NCI-H1930 (cell line): ENCODE measurements around the gene APOLD1.
A peak's percentile ranks its signal among the peaks of the same experiment; 100 is the strongest.
"Not testable (repeated sequence)": the region's sequence is repeated elsewhere in the genome, so short reads cannot be mapped to it uniquely, and the experiment has no call there.

ENCODE experiments used
- DNase-seq, 2 experiments: peaks; one replicate each; lab custom pipeline; 2025; lab: John Stamatoyannopoulos, UW

The APOLD1 gene, protein sequence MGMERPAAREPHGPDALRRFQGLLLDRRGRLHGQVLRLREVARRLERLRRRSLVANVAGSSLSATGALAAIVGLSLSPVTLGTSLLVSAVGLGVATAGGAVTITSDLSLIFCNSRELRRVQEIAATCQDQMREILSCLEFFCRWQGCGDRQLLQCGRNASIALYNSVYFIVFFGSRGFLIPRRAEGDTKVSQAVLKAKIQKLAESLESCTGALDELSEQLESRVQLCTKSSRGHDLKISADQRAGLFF

DNA sequence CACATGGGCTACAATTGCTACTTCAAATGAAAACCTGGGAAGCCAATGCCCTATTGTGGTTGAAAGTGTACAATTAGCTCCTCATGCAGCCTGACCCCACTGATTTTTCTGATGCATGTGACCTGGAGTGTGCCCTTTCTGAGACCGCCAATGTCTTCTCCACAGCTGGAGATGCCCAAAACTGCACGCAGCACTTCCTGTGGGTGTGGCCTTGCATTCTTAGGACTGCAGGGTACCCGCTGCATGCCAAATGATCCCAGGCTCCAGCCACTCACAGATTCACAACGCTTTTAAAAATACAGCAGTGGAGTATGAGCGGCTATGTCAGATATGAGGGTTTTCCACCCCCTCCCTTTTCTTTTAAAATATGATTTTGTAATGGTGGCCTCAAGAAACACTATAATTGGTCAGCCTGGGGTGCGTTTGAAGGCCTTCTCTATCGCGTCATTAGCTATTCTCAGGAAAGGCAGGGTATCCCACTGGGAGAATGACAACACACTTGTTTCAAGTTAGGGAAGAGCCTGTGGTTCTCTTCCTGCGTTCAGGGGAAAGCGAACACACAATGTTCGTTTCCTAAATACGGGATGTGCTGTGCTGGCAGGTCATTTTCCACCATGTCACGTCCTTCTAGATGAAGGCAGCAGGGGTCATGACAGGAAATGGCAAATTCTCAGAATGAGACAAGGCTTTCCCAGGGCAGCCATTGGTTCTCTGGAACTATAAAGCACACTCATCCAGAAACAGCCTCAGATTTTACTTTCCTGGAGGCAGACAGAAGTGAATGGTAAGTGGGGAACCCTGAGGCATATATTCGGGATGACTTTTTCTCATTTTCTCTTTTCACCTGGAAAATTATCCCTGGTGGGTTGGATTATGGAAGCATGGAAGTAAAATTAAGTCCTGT, at the start of gene APOLD1:
Gene APOLD1, plus strand, starts transcription at position 749 of the 904 bp plus-strand sequence. Its CDS starts 33 bp downstream, at position 782.
- DNase-seq: no peak

DNA sequence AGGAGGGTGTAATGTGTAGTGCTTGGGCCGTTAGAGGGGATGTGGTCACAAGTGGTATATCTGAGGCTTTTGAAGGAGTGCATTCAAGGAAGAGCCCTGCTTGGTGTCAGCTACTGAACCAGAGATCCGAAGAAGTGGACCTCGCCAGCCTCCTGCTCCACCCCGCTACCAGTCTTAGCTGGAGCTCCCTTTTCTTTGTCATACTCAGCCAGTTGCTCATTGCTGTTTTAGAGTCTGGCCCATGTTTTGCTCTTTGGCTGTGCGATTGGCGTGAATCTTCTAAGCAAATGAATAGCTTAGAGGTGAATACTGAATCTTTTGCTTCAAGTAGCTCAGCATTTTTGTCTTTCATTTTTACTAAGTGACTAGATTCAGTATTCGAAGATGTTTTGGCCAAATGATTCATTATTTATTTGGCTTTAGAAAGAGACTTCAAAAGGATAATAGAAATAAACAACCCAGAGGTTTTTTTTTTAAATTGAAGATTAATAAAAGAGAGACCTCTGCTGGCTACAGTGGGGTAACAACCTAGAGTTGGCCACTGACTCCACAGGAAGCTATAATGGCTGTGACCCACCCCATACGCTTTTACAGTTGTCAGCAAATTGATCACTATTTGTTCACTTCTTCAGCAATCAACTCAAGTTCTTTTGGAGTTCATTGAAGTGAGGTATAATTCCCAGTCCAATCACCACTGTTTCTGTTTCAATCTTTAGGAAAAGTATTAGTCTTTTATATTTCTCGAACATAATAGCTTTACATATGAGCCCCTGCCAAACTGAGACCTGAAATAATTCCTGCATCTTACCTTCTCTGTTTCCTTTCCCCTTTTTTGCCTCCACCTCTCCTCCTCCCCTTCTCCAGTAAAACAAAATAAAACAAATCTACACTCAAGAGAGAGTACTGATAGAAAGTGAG, 48.4 kb upstream of the APOLD1 start:
- no peak for DNase-seq

DNA sequence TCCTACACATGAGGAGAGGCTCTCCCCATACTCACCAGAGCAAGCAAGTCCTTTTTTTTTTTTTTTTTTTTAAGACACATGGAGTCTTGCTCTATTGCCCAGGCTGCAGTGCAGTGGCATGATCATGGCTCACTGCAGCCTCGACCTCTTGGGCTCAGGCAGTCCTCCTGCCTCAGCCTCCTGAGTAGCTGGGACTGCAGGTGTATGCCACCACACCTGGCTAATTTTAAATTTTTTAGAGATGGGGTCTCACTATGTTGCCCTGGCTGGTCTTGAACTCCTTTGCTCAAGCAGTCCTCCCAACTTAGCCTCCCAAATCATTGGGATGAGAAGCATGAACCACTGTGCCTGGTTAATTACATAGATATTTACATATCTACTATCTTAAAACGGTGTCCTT, 47.3 kb upstream of the APOLD1 start:
- not testable (repeated sequence) for DNase-seq

DNA sequence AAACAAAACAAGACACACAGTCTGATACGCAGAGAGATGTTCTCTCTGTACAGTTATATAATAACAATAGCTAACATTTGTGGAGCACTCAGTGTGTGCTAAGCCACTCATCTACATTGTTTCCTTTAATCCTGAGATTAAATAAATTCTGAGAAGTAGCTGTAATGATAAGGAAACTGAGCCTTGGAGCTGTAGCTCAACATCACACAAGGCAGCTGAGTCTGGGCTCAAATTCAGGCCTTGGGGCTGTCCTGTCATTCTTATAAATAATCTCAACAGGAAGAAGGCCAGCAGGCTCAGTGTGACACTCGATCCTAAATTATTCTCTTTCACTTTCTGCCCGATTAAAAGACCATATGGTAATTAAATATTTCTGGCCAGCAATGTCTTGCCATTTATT, 43.8 kb upstream of the APOLD1 start:
- no peak for DNase-seq

DNA sequence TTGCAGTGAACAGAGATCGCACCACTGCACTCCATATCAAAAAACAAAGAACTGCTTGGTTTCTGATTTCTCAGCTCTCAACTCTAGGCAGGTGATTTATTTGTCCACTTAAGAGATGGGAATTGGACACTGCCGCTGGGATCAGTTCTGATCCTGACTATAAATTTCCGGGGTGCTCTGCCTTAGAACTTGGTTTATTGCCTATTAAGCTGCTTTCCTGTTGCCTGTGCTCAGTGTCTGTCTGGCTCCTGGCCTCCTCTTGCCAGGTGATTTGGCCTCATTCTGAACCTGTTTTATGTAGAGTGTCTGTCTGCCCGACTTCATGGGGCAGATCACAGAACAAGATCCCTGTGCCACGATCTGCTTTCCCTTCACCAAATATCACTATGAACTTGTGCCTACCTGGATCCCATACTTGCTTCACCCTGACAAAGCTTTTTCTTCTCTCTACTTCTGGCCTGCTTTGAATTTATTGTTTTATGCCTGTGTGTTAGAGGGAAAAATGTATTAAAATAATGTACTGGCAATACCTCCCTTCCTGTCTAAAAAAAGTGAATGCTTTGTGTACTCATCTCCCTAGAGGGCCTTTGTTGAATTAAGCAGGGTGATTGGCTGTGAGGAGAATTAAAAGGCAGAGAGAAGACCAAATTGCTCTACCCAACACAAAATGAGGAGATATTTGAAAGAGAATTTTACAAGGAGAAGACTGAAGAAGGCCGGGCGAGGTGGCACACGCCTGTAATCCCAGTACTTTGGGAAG, 40.7 kb upstream of the APOLD1 start:
- DNase-seq: no peak

DNA sequence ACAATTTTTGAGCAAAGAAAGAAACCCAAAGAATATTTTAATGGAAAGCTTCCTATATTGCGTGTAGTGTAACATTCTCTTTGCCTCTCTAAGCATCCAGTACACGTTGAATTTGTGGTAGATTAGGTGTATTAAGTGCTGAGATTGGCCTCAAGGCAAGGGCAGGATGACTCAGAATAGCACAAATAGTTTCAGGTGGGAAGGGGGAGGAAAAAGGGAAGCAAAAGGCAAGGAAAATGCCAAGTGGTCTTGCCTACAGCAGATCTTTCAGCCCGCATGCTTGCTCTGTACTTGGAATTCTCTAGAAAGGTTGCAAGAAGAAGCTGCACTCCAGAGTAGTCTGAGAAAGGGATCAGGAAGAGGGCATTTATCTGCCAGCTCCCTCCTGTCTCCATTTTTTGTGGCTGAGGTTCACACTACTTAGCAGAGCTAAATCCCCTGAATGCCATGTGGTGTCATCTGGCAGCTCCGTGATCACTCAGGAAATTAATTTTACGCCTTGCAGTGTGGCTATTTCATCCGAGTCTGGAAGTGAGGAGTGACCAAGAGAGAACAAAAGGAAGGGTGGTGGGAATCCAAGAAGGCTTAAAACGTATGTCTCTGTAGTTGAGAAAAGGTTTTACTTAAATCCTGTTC, 39.8 kb upstream of the APOLD1 start:
- no peak for DNase-seq

DNA sequence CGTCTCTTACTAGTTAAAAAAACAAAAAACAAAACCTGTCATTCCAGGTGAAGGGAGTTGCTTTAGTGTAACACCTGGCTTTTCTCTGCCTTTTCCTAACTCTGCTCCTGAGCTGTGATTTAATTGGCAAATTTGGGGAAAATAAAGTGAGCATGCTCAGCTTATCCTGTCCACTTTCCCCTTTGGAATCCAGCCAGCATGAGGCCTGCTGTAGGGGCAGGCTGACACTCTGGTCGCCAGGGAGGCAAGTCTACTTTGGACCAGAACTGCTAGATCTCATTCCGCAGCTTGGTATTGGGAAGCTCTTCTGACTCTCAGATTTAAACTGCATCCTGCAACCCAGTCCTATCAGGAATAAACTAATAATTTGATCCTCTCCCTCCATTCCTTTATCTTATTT, 38.2 kb upstream of the APOLD1 start:
- DNase-seq: no peak

DNA sequence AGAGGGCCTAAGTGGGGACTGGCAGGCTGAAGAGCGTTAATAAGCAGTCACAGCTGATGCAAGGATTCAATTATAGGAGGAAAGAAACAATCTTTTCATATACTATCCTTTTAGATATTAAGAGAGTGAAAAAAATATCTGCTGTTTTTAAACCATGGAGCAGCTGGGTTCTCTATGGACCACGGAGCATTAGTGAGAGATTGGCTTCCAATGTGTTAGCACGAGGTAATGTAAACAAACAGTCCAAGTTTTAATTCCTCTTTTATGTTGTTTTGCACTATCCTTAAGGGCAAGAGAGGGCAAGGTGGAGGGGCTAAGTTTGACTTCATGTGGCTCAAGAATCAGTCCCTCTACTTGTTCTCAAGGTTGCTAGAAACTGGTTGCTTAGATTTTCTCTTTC, 37.4 kb upstream of the APOLD1 start:
- DNase-seq: no peak

DNA sequence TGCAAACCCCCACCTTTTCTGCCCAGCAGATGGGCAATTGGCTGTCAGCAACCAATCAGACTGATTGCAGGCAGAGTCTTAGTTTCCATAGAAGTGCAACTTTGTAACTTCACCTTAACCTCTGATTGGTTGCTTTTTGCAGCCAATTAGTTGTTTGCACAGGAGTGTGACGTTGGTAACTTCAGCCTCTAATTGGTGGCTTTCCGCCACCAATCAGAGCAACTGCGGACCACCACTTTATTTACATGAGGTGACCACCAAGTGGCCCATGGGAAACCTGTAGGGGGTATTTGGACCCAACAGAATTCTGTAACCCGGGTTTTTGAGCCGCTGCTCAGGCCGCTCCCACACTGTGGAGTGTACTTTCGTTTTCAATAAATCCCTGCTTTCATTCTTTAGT, 36.0 kb upstream of the APOLD1 start:
- no peak for DNase-seq

DNA sequence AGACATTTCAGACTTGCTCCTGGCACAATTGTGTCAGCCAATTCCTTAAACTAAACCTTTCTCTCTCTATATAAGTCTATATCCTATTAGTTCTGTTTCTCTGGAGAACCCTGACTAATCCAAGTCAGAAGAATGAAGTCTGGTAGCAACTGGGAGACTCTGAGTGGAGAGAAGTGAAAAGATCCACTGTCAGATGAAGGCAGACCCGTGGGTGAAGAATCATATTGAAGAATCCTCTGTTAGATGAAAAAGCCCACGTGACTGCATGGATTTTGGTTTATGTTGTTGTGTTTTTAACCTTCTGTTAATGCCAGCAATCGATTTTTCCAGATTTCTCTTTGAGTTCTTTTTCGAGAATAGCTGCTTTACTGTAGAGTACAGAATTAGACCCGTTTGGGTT, 29.5 kb upstream of the APOLD1 start:
- no peak for DNase-seq

DNA sequence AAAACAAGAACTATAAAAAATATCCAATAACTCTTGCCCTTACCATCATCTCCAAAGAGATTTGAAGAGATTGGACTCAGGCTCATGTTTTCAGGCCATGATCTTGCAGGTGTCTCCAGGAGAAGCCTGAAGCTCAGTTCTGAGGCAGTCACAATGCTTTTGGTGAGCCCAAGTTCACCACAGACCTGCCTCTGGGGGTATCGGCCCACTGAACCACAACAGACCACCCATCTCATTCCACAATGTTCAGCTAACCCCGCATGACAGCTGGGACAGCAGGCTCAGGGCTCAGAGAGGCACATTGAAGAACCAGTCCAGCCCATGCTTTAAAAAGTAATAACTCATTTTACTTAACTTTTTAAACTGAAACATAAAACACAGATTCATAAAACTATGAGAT, 28.3 kb upstream of the APOLD1 start:
- DNase-seq: no peak

DNA sequence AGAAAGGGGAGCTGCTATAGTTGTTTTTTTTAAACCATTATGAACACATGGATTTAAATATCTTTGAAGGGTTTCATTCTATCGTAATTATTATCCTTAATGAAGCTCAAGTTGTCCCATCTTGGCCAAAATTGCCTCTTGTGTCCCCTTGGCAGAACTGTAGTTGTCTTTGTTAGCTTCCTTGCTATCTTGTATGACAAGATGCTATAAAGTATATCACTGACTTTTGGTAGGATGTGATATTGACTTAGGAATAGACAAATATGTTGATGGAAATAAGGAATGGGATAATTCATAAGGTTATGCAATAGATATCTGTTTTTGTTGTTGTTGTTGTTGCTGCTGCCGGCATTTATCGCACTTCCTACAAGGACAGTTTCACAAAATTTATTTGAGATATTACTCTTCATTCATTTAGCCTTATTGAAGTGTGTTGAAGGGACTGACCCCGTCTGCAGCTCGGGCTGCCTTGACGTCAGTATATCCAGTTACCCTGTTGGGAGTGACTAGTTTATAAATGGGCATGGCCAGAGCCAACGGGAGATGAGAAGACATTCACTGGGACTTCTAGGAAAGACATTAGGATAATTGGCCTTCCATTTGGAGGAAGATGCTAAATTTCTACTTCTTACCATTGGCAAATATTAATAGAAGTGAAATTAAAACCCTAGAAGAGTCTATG, 26.1 kb upstream of the APOLD1 start:
- DNase-seq: no peak

DNA sequence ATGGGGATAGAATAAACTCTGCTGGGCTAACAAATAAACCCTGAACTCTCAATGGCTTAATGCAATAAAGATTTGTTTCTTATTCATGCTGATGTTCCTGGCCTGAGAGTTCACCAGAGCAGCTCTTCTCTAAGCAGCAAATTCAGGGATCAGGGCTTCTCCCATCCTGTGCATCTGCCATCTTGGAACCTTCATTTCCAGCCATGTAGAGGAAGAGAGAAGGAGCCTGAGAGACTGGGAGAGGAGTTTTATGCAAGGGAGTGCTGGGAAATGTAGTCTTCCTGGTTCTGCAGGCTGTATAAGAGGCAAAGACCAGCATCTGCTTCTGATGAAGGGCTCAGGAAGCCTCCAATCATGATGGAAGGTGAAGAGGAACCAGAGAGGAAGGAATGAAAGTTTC, 20.6 kb upstream of the APOLD1 start:
- no peak for DNase-seq

DNA sequence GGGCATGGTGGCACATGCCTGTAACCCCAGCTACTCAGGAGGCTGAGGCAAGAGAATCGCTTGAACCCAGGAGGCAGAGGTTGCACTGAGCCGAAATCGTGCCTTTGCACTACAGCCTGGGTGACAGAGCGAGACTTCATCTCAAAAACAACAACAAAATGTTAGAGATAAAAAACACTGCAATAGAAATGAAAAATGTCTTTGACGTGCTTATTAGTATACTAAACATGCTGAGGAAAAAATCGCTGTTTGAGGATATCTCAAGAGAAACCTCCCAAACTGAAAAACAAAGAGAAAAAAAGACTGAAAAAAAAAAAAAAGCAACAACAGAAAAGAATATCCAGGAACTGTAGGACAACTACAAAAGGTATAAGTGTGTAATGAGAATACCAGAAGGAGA, 15.2 kb upstream of the APOLD1 start:
- DNase-seq: no peak

DNA sequence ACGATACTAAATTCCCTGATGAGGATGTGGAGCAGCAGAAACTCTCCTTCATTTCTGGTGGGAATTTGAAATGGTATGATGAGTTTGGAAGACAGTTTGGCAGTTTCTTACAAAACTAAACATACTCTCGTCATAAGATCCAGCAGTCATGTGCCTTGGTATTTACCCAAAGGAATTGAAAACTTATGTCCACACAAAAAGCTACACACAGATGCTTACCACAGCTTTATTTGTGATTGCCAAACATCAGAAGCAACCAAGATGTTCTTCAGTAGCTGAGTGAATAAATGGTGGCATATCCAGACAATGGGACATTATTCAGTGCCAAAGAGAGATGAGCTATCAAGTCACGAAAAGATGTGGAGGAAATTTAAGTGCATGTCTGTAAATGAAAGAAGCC, 10.7 kb upstream of the APOLD1 start:
- no peak for DNase-seq

DNA sequence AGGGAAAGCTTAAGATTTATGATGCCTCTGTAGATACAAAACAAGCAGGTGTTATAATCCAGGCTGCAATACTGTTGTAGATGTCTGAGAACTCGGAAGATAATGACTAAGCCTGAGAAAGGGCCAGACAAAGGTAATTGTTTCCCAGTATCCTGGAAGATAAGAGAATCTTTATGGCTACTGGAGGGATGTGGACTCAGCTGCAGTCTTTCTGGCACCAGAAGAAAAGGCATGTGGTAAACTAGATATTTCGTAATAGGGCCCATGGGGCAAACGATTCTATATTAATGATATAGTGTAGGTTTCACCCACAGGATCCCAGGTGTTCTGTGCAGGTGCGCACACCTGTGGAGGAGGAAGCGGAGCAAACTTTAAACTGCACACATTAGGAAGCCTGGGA, 9.2 kb upstream of the APOLD1 start:
- peak; percentile 93 to 95 for DNase-seq

DNA sequence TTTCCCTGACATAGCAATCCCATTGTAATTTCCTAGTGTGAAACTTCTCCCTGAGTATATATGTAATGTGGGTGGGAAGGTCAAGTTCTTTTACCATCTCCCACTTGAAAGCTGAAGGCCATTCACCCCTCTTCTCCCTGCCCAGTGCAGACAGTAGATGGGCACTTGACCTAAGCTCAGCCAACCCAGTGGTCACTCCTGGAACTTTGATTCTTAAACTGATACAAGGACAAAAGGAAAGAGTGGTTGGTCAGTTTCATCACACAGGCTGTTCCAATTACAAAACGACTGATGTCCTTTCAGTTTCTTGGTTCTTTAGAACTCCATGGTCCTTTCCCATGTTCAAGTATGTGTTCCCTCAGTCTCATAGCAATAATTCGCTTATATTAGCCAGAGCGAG, 8.4 kb upstream of the APOLD1 start:
- DNase-seq: no peak

DNA sequence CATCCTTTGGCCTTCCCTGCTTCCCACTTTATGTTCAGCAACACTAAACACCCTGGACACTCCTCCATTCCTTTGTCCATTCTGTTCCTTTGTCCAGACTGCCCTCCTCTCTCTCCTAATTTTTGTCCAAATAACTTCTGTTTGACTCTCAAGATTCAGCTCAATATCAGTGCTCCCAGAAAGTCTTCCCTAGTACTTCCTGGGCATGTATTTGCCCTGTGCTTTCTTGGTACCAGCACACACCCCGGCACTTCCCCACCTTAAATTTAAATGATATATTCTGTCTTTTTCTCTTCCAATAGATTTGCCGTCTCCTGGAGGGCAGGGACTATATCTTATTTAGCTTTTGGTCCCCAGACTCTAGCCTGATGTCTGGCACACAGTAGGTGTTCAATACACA, 6.5 kb upstream of the APOLD1 start:
- DNase-seq: no peak

DNA sequence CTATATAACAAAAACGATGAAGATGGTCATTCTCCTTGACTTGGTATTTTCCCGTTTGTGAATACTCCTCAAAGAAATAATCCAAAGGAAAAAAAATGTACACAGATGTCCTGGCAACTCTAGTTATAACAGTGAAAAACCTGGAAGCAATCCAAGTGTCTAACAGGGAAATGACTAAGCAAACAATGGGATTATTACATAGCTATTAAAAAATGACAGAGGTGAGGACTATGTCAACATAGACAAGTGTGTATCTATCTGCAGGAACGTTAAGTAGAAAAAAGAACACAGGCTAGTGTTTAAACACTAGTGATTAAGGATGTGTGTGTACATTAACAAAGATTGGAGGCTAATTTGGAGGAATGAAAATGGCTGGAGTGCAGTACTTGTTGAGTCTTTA, 5.9 kb upstream of the APOLD1 start:
- DNase-seq: peak; percentile 83 to 86

DNA sequence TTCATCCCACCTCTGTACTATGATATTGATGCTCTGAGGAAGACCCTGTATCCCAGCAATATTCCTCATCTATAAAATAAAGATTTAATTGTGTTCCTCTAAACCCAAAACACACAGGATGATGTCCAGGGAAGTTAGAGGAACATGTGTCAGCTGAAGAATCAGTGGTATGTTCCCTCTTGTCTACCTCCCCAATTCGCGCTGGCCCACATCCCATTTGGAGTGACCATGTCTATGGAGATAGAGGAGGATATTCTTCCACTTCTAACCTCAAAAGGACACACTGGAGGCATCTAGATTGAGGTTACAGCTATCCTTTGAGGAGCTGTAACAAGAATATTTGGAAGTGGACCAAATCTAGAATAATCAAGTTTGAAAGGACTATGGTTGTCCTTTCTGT, 1.3 kb upstream of the APOLD1 start:
- no peak for DNase-seq

DNA sequence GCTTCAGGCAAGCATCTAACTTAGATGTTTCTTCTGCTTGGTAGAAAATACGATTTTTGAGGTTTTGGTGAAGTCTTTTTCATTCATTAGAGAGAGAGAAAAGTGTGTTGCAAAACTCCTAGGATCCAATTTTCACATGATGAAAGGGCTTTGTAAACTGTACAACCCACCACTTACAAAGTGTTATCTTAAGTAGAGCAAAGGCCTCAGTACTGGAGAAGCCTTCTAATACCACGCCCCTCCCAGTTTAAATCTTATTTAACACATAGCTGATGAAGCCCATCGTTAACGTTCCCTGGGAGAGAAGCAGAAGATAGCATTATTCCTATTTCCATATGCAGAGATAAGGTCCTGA, 869 bp downstream of the APOLD1 start:
- no peak for DNase-seq
